Sigmoid colon (tissue), 4 donors: ENCODE data around the gene WNK2.

Experiments used
- CTCF ChIP-seq, 4 experiments: fragments of 450-650 bp in 3 of 4; fragments of 200-600 bp in 1 of 4; IDR thresholded peaks; one replicate each; pipeline ENCODE4 v1.5.1; 2016 to 2019; ENCODE audit warnings: antibody characterized with exemption in 4 of 4, mild to moderate bottlenecking in 3 of 4, moderate library complexity in 2 of 4
- EP300 ChIP-seq, 4 donors: sonication (generic); formaldehyde crosslinking; IDR thresholded peaks; one replicate each; pipeline ENCODE4 v1.6.1; 2017; ENCODE audit warnings: antibody characterized with exemption in 4 of 4

DNA sequence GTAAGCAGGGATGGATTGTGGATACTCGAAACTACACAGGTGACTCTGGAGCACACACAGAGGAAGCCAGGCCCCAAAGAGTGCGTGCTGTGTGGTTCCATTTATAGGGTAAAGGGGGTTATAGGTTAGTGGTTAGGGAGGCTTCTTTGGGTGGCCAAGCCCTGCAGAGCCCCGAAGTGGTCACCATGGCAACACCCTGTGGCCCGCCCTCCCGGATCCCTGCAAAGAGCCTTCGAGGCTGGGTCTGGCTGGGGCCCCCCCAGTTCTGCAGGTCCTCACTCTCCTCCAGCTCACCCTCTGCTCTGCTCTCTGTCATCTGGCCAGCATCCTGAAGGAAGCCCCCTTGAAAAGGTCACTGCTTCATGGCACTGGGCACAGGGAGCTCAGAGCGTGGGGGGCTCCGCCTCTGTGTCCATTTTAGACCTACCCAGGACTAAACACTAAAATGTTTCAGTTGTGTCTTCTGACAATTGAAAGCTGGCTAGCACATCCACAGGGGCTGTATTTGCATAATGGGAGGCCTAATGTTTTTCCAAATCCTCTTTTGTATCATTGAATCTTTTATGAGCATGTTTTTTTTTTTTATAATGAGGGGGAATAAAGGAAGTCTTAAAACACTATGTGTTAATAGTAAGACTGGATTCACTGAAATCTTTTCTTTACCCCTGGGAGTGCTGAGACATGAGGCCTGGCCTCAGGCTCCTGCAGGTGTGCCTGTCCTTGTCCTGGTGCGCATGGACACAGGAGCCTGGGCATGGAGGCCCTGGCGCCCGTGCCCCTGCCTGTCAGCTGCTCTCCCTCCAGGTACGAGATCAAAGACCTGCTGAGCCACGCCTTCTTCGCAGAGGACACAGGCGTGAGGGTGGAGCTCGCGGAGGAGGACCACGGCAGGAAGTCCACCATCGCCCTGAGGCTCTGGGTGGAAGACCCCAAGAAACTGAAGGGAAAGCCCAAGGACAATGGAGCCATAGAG lies 55.3 kb downstream of the WNK2 start:
- TF ChIP-seq CTCF (IDR thresholded peaks at IDR 0.05) (no peak), EP300 (IDR thresholded peaks at IDR 0.05) (no peak)
